MM.1S (cell line): ENCODE data around the gene TMEM42.

Experiments used
- DNase-seq: peaks from one replicate; pipeline ENCODE4 v3.0.0-alpha.2; 2015
- H2AFZ ChIP-seq: fragments of 300-600 bp; sonication (generic); 2 replicates; pipeline ENCODE4 v1.6.0; 2016; ENCODE audit warnings: antibody characterized with exemption, low read length
- H3F3A ChIP-seq: fragments of 300-600 bp; sonication (generic); 2 replicates; pipeline ENCODE4 v1.6.1; 2016; ENCODE audit warnings: mild to moderate bottlenecking, antibody characterized with exemption, low read length, moderate library complexity, mixed read lengths; ENCODE audit not compliant: insufficient read depth
- H3K27ac ChIP-seq: fragments of 300-600 bp; sonication (generic); 2 replicates; pipeline ENCODE4 v1.5.1; 2016; ENCODE audit warnings: mild to moderate bottlenecking, low read length
- H3K27me3 ChIP-seq: fragments of 300-600 bp; sonication (generic); replicated peaks from 2 replicates; pipeline ENCODE4 v1.6.0; 2016; ENCODE audit warnings: low read length; ENCODE audit not compliant: insufficient read depth
- H3K36me3 ChIP-seq: fragments of 300-600 bp; sonication (generic); replicated peaks from 2 replicates; pipeline ENCODE4 v1.6.1; 2016; ENCODE audit warnings: mild to moderate bottlenecking, low read length, mixed read lengths; ENCODE audit not compliant: insufficient read depth
- H3K4me1 ChIP-seq: fragments of 300-600 bp; sonication (generic); 2 replicates; pipeline ENCODE4 v1.6.1; 2016; ENCODE audit warnings: low read length, mixed read lengths
- H3K4me2 ChIP-seq: fragments of 300-600 bp; sonication (generic); 2 replicates; pipeline ENCODE4 v1.6.0; 2016; ENCODE audit warnings: low read depth, low read length
- H3K4me3 ChIP-seq: fragments of 300-600 bp; sonication (generic); 2 replicates; pipeline ENCODE4 v1.5.1; 2016; ENCODE audit warnings: low read length, mixed read lengths
- H3K79me2 ChIP-seq: fragments of 300-600 bp; sonication (generic); 2 replicates; pipeline ENCODE4 v1.6.1; 2016; ENCODE audit warnings: mixed run types, low read length, mixed read lengths
- H3K9ac ChIP-seq: fragments of 300-600 bp; sonication (generic); 2 replicates; pipeline ENCODE4 v1.6.1; 2016; ENCODE audit warnings: low read length, mixed read lengths
- H3K9me2 ChIP-seq: fragments of 300-600 bp; sonication (generic); replicated peaks from 2 replicates; pipeline ENCODE4 v1.6.1; 2016; ENCODE audit warnings: mild to moderate bottlenecking, low read length, mixed read lengths; ENCODE audit not compliant: insufficient read depth
- H3K9me3 ChIP-seq: fragments of 300-600 bp; sonication (generic); replicated peaks from 2 replicates; pipeline ENCODE4 v1.6.1; 2016; ENCODE audit warnings: mild to moderate bottlenecking, low read length, mixed read lengths; ENCODE audit not compliant: insufficient read depth
- H4K20me1 ChIP-seq: fragments of 300-600 bp; sonication (generic); 2 replicates; pipeline ENCODE4 v1.6.1; 2016; ENCODE audit warnings: mild to moderate bottlenecking, low read length, moderate library complexity, mixed read lengths; ENCODE audit not compliant: insufficient read depth
- CTCF ChIP-seq: fragments of 300-600 bp; sonication (generic); IDR thresholded peaks from 2 replicates; pipeline ENCODE4 v1.5.1; 2016; ENCODE audit warnings: antibody characterized with exemption, low read length, mixed read lengths
- EZH2 ChIP-seq: fragments of 300-600 bp; sonication (generic); optimal IDR thresholded peaks from 2 replicates; pipeline ENCODE3; 2017; ENCODE audit warnings: low read depth, mild to moderate bottlenecking, antibody characterized with exemption, low read length, mixed read lengths
- EZH2phosphoT487 ChIP-seq: fragments of 300-600 bp; sonication (generic); IDR thresholded peaks from 2 replicates; pipeline ENCODE4 v1.6.1; 2018; ENCODE audit warnings: antibody characterized with exemption, low read length

TMEM42 gene

GRCh38 chr3:44887101-44887500 lies 25.4 kb downstream of the TMEM42 start:
- no peak for DNase-seq
- H3K79me2 ChIP-seq = no peaks in the 10 kb centered on the region
- no peak for TF ChIP-seq CTCF
- TF ChIP-seq EZH2 = no peak
- TF ChIP-seq EZH2phosphoT487 = no peak
- no peak overlapping the region for H3K4me3 ChIP-seq
- H3F3A ChIP-seq = no peaks in the 10 kb centered on the region
- H3K4me2 ChIP-seq = no peak overlapping the region
- H3K9me2 ChIP-seq = no peaks in the 10 kb centered on the region
- no peaks in the 10 kb centered on the region for H3K9me3 ChIP-seq
- no peaks in the 10 kb centered on the region for H3K36me3 ChIP-seq
- H3K4me1 ChIP-seq = no peaks in the 10 kb centered on the region
- H3K27me3 ChIP-seq = no peaks in the 10 kb centered on the region
- H4K20me1 ChIP-seq = no peaks in the 10 kb centered on the region
- no peak overlapping the region for H3K9ac ChIP-seq
- no peak overlapping the region for H2AFZ ChIP-seq
- no peak overlapping the region for H3K27ac ChIP-seq

GRCh38 chr3:44890258-44890657 lies 28.5 kb downstream of the TMEM42 start:
- no peak for DNase-seq
- H2AFZ ChIP-seq = no peak overlapping the region
- H3K4me2 ChIP-seq = no peak overlapping the region
- H3K9ac ChIP-seq = no peak overlapping the region
- H3K9me3 ChIP-seq = no peaks in the 10 kb centered on the region
- no peak for TF ChIP-seq EZH2
- no peak for TF ChIP-seq EZH2phosphoT487
- TF ChIP-seq CTCF = no peak
- H3K4me3 ChIP-seq = no peak overlapping the region
- H3K27me3 ChIP-seq = no peaks in the 10 kb centered on the region
- H3F3A ChIP-seq = no peaks in the 10 kb centered on the region
- no peaks in the 10 kb centered on the region for H3K36me3 ChIP-seq
- H3K27ac ChIP-seq = no peak overlapping the region
- H3K4me1 ChIP-seq = no peaks in the 10 kb centered on the region
- H3K79me2 ChIP-seq = no peaks in the 10 kb centered on the region
- H3K9me2 ChIP-seq = no peaks in the 10 kb centered on the region
- H4K20me1 ChIP-seq = no peaks in the 10 kb centered on the region

GRCh38 chr3:44890852-44891251 lies 29.1 kb downstream of the TMEM42 start:
- DNase-seq = no peak
- Histone ChIP-seq H3K4me2 (no peak overlapping the region), H3K79me2 (no peaks in the 10 kb centered on the region), H2AFZ (no peak overlapping the region), H3K9me3 (no peaks in the 10 kb centered on the region), H3K9ac (no peak overlapping the region), H3K36me3 (no peaks in the 10 kb centered on the region), H3F3A (no peaks in the 10 kb centered on the region), H3K27ac (no peak overlapping the region), H3K27me3 (no peaks in the 10 kb centered on the region), H3K4me1 (no peaks in the 10 kb centered on the region), H4K20me1 (no peaks in the 10 kb centered on the region), H3K9me2 (no peaks in the 10 kb centered on the region), H3K4me3 (no peak overlapping the region)
- TF ChIP-seq EZH2phosphoT487 (no peak), EZH2 (no peak), CTCF (no peak)
